MM.1S (cell line): ENCODE results near the gene GDPGP1.

Source experiments
- EZH2 ChIP-seq: fragments of 300-600 bp; sonication (generic); optimal IDR thresholded peaks from 2 replicates; pipeline ENCODE3; 2017; ENCODE audit warnings: low read depth, mild to moderate bottlenecking, antibody characterized with exemption, low read length, mixed read lengths
- EZH2phosphoT487 ChIP-seq: fragments of 300-600 bp; sonication (generic); IDR thresholded peaks from 2 replicates; pipeline ENCODE4 v1.6.1; 2018; ENCODE audit warnings: antibody characterized with exemption, low read length
- TF ChIP-seq, protein P1 (sequence below): fragments of 300-600 bp; sonication (generic); IDR thresholded peaks from 2 replicates; pipeline ENCODE4 v1.5.1; 2016; ENCODE audit warnings: antibody characterized with exemption, low read length, mixed read lengths

GRCh38 chr15:90187257-90187868 is 46.6 kb upstream of the GDPGP1 start:
- TF ChIP-seq, protein P1, sequence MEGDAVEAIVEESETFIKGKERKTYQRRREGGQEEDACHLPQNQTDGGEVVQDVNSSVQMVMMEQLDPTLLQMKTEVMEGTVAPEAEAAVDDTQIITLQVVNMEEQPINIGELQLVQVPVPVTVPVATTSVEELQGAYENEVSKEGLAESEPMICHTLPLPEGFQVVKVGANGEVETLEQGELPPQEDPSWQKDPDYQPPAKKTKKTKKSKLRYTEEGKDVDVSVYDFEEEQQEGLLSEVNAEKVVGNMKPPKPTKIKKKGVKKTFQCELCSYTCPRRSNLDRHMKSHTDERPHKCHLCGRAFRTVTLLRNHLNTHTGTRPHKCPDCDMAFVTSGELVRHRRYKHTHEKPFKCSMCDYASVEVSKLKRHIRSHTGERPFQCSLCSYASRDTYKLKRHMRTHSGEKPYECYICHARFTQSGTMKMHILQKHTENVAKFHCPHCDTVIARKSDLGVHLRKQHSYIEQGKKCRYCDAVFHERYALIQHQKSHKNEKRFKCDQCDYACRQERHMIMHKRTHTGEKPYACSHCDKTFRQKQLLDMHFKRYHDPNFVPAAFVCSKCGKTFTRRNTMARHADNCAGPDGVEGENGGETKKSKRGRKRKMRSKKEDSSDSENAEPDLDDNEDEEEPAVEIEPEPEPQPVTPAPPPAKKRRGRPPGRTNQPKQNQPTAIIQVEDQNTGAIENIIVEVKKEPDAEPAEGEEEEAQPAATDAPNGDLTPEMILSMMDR, result no peak
- TF ChIP-seq EZH2phosphoT487 (no peak), EZH2 (no peak)
